ENCODE results near the gene TNFAIP3. TPM values are rescaled to one million over a fixed set of nuclear protein-coding genes. Genes with fewer than 3 reads are reported as not detected.

TNFAIP3 gene
- total and polyA plus RNA-seq, 2 of the 4 experiments (the other 2 are of a cell fraction): 5.0 to 14.2 TPM

DNA sequence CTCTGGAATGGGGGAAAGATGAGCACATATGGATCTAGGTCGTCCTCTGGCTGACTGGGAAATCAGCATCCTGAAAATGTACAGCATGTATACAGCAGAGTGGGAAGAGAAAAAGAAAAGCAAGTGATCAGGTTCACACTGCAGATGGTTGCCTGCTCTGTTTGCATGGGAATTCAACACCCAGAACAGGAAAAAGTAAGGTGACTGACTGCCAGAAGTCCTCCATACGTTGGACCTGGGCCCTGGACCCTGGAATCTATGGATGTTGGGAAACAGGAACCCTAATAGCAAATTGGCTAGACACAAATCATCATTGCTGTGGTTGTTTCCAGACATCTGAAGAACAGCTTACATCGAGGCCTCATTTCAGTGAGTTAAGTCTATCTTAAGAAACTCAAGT is 30.3 kb upstream of the TNFAIP3 start:
- WGBS, 2 experiments (ENCODE audit: extremely low coverage in 2 of 2, insufficient read length in 1 of 2): 100% methylated on average over 1 of the region's 3 CpGs; no CpG with 5 or more reads in 1 of the 2 experiments
- ChIA-PET POLR2A (ENCODE audit: unreplicated experiment) (no interaction called here), CTCF (no interaction called here)
- H3K36me3 ChIP-seq (ENCODE audit: control insufficient read depth, insufficient read depth, low read length): no peaks in the 10 kb centered on the region
- H2AK5ac ChIP-seq (ENCODE audit: low read depth, low read length): no peak overlapping the region
- peak overlapping the region; percentile 23 for H2AFZ ChIP-seq (replicated peaks; ENCODE audit: low read length, poor library complexity)
- H2BK20ac ChIP-seq (ENCODE audit: low read depth, low read length): no peak overlapping the region
- H3K9ac ChIP-seq (ENCODE audit: low read depth, low read length): no peak overlapping the region
- dilution Hi-C loops (cut with HindIII; ENCODE audit: low sequenced_read_pairs, unreplicated experiment): no loop called here
- no peak overlapping the region for H2BK120ac ChIP-seq (ENCODE audit: low read depth, low read length)
- H4K91ac ChIP-seq (ENCODE audit: insufficient read depth, low read depth, low read length): no peak overlapping the region
- H3K9me3 ChIP-seq (ENCODE audit: control insufficient read depth, insufficient read depth, low read length): no peaks in the 10 kb centered on the region; the same call in 1 of the 2 replicates
- no peak overlapping the region for H3K56ac ChIP-seq (ENCODE audit: extremely low read depth, insufficient read depth, low read length)
- no peak overlapping the region; the same call in 1 of the 2 replicates for H4K5ac ChIP-seq (ENCODE audit: low read depth, low read length)
- no peaks in the 10 kb centered on the region for H3K9me1 ChIP-seq (ENCODE audit: insufficient read depth, low read length)
- H4K8ac ChIP-seq (ENCODE audit: low read depth in 2 of 2, low read length in 2 of 2): no peak overlapping the region
- H3K23ac ChIP-seq (ENCODE audit: low read depth, low read length): no peak overlapping the region
- no peak overlapping the region for H2BK15ac ChIP-seq (ENCODE audit: low read depth, low read length)
- no peak for DNase-seq
- H3K4me1 ChIP-seq (ENCODE audit: control insufficient read depth, insufficient read depth, low read length): no peaks in the 10 kb centered on the region
- no peak overlapping the region for H3K4me2 ChIP-seq (ENCODE audit: low read depth, low read length)
- no peak overlapping the region for H3K14ac ChIP-seq (replicated peaks; ENCODE audit: low read depth, low read length)
- no peaks in the 10 kb centered on the region for H3K27me3 ChIP-seq (ENCODE audit: control insufficient read depth, insufficient read depth, low read length)
- in situ Hi-C loops (cut with MboI; ENCODE audit: low sequenced_read_pairs): loop anchor here (25.0 kb wide), 1 partner anchor 576 kb away; the partner anchor contains the start of gene HEBP2
- H3K4ac ChIP-seq (ENCODE audit: low read depth, low read length): no peak overlapping the region
- intact Hi-C loops (cut with micrococcal nuclease): no loop called here
- H4K20me1 ChIP-seq (ENCODE audit: insufficient read depth, low read length): no peaks in the 10 kb centered on the region
- no peak overlapping the region for H2BK5ac ChIP-seq (ENCODE audit: low read depth, low read length, poor library complexity, severe bottlenecking)
- no peak overlapping the region for H3K18ac ChIP-seq (ENCODE audit: low read depth, low read length)
- H3K27ac ChIP-seq (ENCODE audit: insufficient read depth, low read length): no peak overlapping the region
- no peak overlapping the region for H2AK9ac ChIP-seq (replicated peaks; ENCODE audit: low read depth, low read length, poor library complexity)
- H3K4me3 ChIP-seq (ENCODE audit: insufficient read depth, low read depth, low read length): no peak overlapping the region
- no peaks in the 10 kb centered on the region for H3K79me1 ChIP-seq (ENCODE audit: low read depth in 1 of 2, low read length in 2 of 2)
- BruUV-seq (replicated peaks): no TSS peak
- no peak for ATAC-seq (ENCODE audit: low read depth)
- no peak for TF ChIP-seq POLR2A (IDR thresholded peaks at IDR 0.05; ENCODE audit: low read depth, low read length)
- TF ChIP-seq, protein P1, sequence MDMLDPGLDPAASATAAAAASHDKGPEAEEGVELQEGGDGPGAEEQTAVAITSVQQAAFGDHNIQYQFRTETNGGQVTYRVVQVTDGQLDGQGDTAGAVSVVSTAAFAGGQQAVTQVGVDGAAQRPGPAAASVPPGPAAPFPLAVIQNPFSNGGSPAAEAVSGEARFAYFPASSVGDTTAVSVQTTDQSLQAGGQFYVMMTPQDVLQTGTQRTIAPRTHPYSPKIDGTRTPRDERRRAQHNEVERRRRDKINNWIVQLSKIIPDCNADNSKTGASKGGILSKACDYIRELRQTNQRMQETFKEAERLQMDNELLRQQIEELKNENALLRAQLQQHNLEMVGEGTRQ (IDR thresholded peaks at IDR 0.05; ENCODE audit: low read depth, low read length): no peak
- TF ChIP-seq RFX5 (IDR thresholded peaks at IDR 0.05; ENCODE audit: low read depth, low read length): no peak
- TF ChIP-seq, protein P2, sequence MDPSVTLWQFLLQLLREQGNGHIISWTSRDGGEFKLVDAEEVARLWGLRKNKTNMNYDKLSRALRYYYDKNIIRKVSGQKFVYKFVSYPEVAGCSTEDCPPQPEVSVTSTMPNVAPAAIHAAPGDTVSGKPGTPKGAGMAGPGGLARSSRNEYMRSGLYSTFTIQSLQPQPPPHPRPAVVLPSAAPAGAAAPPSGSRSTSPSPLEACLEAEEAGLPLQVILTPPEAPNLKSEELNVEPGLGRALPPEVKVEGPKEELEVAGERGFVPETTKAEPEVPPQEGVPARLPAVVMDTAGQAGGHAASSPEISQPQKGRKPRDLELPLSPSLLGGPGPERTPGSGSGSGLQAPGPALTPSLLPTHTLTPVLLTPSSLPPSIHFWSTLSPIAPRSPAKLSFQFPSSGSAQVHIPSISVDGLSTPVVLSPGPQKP (IDR thresholded peaks at IDR 0.05; ENCODE audit: borderline replicate concordance, low read depth, low read length): no peak
- no peak for TF ChIP-seq FOS (IDR thresholded peaks at IDR 0.05; ENCODE audit: low read depth, low read length)
- TF ChIP-seq CHD1 (IDR thresholded peaks at IDR 0.05; ENCODE audit: low read depth, low read length): no peak
- TF ChIP-seq BHLHE40 (IDR thresholded peaks at IDR 0.05; ENCODE audit: low read depth, low read length): no peak
- no peak for TF ChIP-seq MXI1 (IDR thresholded peaks at IDR 0.05; ENCODE audit: borderline replicate concordance, low read depth, low read length)
- TF ChIP-seq, protein P3, sequence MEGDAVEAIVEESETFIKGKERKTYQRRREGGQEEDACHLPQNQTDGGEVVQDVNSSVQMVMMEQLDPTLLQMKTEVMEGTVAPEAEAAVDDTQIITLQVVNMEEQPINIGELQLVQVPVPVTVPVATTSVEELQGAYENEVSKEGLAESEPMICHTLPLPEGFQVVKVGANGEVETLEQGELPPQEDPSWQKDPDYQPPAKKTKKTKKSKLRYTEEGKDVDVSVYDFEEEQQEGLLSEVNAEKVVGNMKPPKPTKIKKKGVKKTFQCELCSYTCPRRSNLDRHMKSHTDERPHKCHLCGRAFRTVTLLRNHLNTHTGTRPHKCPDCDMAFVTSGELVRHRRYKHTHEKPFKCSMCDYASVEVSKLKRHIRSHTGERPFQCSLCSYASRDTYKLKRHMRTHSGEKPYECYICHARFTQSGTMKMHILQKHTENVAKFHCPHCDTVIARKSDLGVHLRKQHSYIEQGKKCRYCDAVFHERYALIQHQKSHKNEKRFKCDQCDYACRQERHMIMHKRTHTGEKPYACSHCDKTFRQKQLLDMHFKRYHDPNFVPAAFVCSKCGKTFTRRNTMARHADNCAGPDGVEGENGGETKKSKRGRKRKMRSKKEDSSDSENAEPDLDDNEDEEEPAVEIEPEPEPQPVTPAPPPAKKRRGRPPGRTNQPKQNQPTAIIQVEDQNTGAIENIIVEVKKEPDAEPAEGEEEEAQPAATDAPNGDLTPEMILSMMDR (conservative IDR thresholded peaks at IDR 0.05; ENCODE audit: low read depth, low read length): no peak
- no peak for TF ChIP-seq RCOR1 (IDR thresholded peaks at IDR 0.05; ENCODE audit: insufficient replicate concordance, low read length)
- no peak for TF ChIP-seq MAFK (IDR thresholded peaks at IDR 0.05; ENCODE audit: low read depth, low read length)
- no peak for TF ChIP-seq SMC3 (IDR thresholded peaks at IDR 0.05; ENCODE audit: low read depth, low read length)
- TF ChIP-seq MAZ (IDR thresholded peaks at IDR 0.05; ENCODE audit: borderline replicate concordance, low read depth, low read length): no peak
